ENCODE results near the gene EGLN2.
"Not testable (repeated sequence)": the region's sequence is repeated elsewhere in the genome, so short reads cannot be mapped to it uniquely, and the experiment has no call there.

The EGLN2 gene

DNA sequence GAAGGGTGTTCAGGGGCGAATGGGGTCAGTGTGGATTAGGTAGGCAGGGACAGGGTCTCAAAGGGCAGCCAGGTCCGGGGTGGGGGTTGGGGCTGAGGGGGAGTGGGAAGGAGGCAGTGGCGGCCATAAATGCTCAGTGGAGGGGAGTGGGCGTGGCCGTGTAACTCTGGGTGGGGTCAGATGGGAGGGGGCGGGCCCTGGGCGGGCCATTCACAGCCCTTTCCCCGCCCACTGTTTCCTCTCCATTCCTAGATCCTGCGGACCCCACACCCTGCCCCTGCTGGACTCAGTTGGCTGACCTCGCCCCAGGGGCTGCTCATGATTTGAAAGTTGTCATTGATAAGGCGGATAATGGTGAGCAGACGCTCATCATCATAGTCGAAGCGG lies 27.3 kb downstream of the EGLN2 start:
- not testable (repeated sequence) for DNase-seq (ENCODE audit: low read depth); H3K4me3 ChIP-seq (ENCODE audit: low read depth, low read length)

- not testable (repeated sequence) for DNase-seq (ENCODE audit: low read depth); H3K4me3 ChIP-seq (ENCODE audit: low read depth, low read length)
Measured at GRCh38 chr19:40826699-40827385, 27.9 kb downstream of the EGLN2 start.

DNA sequence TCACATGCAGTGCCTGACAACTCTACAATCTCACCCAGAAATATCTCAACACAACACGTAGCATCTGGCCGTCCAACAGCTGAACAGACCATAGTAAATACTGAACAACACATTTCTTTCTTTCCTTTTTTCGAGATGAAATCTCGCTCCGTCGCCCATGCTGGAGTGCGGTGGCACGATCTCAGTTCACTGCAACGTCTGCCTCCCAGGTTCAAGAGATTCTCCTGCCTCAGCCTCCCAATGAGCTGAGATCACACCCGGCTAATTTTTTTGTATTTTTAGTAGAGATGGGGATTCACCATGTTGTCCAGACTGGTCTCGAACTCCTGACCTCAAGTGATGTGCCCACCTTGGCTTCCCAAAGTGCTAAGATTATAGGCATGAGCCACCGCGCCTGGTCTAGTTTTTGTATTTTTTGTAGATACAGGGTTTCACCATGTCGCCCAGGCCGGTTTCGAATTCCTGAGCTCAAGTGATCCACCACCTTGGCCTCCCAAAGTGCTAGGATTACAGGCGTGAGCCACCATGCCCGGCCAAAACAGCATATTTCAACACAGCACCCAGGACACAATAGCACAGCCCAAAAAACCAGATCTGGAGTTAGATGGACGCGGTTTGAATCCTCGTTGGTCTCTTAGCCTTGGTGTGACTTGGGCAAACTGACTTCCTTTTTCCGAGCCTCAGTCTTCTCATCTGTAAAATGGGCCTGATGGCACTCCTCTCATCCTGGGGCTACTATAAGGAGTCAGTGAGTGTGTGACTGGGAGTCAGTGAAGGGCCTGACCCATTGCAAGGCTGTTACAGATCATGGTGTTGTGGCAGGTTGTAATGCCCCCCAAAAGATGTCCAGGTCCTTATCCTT lies 28.6 kb downstream of the EGLN2 start:
- no peak for TF ChIP-seq CTCF (IDR thresholded peaks at IDR 0.05; ENCODE audit: control insufficient read depth, extremely low read depth, insufficient read depth)
- no peak overlapping the region for H3K4me3 ChIP-seq (ENCODE audit: low read depth, low read length)
- DNase-seq (ENCODE audit: low read depth): no peak

GRCh38 chr19:40829205-40829604 lies 30.2 kb downstream of the EGLN2 start:
- H3K4me3 ChIP-seq (ENCODE audit: low read depth, low read length): no peak overlapping the region
- no peak for TF ChIP-seq CTCF (IDR thresholded peaks at IDR 0.05; ENCODE audit: control insufficient read depth, extremely low read depth, insufficient read depth)
- DNase-seq (ENCODE audit: low read depth): no peak

GRCh38 chr19:40830741-40831140 lies 31.8 kb downstream of the EGLN2 start:
- DNase-seq (ENCODE audit: low read depth); H3K4me3 ChIP-seq (ENCODE audit: low read depth, low read length): not testable (repeated sequence)

DNA sequence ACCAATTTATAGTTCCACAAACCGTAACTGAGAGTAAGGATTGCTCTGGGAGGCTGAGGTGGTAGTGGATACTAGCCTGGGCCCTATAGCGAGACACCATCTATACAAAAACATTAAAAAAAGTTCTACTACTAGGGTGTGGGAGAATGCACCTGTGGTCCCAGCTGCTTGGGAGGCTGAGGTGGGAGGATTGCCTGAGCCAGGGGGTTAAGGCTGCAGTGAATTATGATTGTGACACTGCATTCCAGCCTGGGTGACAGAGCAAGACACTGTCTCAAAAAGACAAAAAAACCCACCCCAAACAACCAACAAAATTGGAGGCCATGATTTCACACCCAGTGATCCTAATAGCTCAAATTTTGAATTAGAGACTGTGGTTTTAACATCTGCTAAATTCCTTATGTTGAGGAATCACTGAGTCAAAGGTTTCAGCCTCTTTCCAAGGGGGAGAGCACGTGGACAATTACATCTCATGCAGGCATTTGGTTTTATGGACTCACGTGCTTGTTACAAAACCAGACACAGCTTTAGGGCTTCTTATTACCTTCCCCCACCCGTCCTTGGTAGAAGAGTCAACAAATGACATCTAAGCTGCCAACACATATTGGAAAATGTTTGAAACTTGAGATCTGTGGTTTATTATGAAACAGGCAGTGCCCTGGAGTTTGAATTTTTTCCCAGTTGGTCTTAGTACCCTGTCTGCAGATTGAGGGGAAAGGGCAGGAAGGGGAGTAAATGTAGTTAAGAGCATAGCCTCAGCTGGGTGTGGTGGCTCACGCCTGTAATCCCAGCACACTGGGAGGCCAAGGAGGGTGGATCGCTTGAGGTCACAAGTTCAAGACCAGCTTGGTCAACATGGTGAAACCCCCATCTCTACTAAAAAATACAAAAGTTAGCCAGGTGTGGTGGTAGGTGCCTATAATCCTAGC lies 32.8 kb downstream of the EGLN2 start:
- H3K4me3 ChIP-seq (ENCODE audit: low read depth, low read length): no peak overlapping the region
- no peak for TF ChIP-seq CTCF (IDR thresholded peaks at IDR 0.05; ENCODE audit: control insufficient read depth, extremely low read depth, insufficient read depth)
- peak; percentile 75 for DNase-seq (ENCODE audit: low read depth)

DNA sequence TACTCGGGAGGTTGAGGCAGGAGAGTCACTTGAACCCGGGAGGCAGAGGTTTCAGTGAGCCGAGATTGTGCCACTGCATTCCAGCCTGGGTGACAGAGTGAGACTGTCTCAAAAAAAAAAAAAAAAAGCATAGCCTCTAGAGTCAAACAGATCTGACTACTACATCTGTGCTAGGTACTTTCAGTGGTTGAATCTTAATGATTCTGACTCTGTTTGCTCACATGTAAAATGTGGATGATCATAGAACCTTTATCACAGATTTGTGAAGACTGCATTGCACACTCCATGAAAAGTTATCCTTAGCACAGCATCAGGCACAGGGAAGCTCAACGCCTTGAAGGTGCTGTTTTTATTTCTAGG lies 33.4 kb downstream of the EGLN2 start:
- not testable (repeated sequence) for DNase-seq (ENCODE audit: low read depth); H3K4me3 ChIP-seq (ENCODE audit: low read depth, low read length)

GRCh38 chr19:40833728-40834533 lies 34.9 kb downstream of the EGLN2 start:
- not testable (repeated sequence) for DNase-seq (ENCODE audit: low read depth)

More at GRCh38 chr19:40833728-40834533, 34.9 kb downstream of the EGLN2 start:
- H3K4me3 ChIP-seq (ENCODE audit: low read depth, low read length): not testable (repeated sequence)
